Common myeloid progenitor, CD34-positive (primary cell): Measurements from ENCODE around the gene RBM47.
"Not testable (repeated sequence)": the region's sequence is repeated elsewhere in the genome, so short reads cannot be mapped to it uniquely, and the experiment has no call there.

Experiments
- CTCF ChIA-PET: fragments of 350-600 bp; sonication (Branson Sonifier 250); formaldehyde crosslinking; loops from one replicate; lab custom pipeline; 2021; ENCODE audit warnings: antibody characterized with exemption; lab: Charles Lee
- POLR2A ChIA-PET: fragments of 350-600 bp; sonication (Branson Sonifier 250); formaldehyde crosslinking; loops from one replicate; lab custom pipeline; 2021; ENCODE audit warnings: antibody characterized with exemption; lab: Charles Lee
- DNase-seq, 3 donors: peaks; one replicate each; pipeline versions ENCODE4 v3.0.0 to v3.0.0-alpha.2; 2013
- H3K27ac ChIP-seq, 2 experiments: 1 replicate in 1 of 2; 2 replicates in 1 of 2; pipeline ENCODE4 v1.7.0; 2013; ENCODE audit warnings: inconsistent platforms in 2 of 2, low read length in 2 of 2, mild to moderate bottlenecking in 2 of 2, low read depth in 1 of 2, moderate library complexity in 1 of 2; ENCODE audit not compliant: severe bottlenecking in 2 of 2, insufficient read depth in 1 of 2, poor library complexity in 1 of 2
- H3K27me3 ChIP-seq, 5 experiments: replicated peaks in 2 of 5; 1 replicate in 3 of 5; 2 replicates in 2 of 5; pipeline versions ENCODE4 v1.6.1 to v1.7.0; 2013; ENCODE audit warnings: low read length in 4 of 5, mild to moderate bottlenecking in 2 of 5, moderate library complexity in 2 of 5, inconsistent platforms in 1 of 5; ENCODE audit not compliant: insufficient read depth in 5 of 5, control insufficient read depth in 4 of 5
- H3K36me3 ChIP-seq, 4 experiments: 1 replicate in 2 of 4; 2 replicates in 2 of 4; pipeline versions ENCODE4 v1.6.1 to v1.7.0; 2013; ENCODE audit warnings: low read length in 3 of 4, control low read depth in 1 of 4, mild to moderate bottlenecking in 1 of 4; ENCODE audit not compliant: control insufficient read depth in 4 of 4, insufficient read depth in 4 of 4
- H3K4me1 ChIP-seq, 4 experiments: 1 replicate in 3 of 4; 2 replicates in 1 of 4; pipeline versions ENCODE4 v1.6.1 to v1.7.1; 2013; ENCODE audit warnings: low read length in 3 of 4, mild to moderate bottlenecking in 3 of 4, control low read depth in 1 of 4, inconsistent platforms in 1 of 4, moderate library complexity in 1 of 4; ENCODE audit not compliant: control insufficient read depth in 4 of 4, insufficient read depth in 4 of 4; ENCODE audit errors: control extremely low read depth in 1 of 4
- H3K4me3 ChIP-seq, 7 experiments: 1 replicate in 4 of 7; 2 replicates in 3 of 7; pipeline versions ENCODE4 v1.5.1 to v1.7.0; 2013; ENCODE audit warnings: mild to moderate bottlenecking in 7 of 7, low read length in 6 of 7, moderate library complexity in 6 of 7, inconsistent platforms in 2 of 7, low read depth in 2 of 7, control low read depth in 1 of 7; ENCODE audit not compliant: insufficient read depth in 4 of 7, control insufficient read depth in 1 of 7; ENCODE audit errors: extremely low read depth in 1 of 7
- H3K9me3 ChIP-seq, 5 experiments: 1 replicate in 4 of 5; 2 replicates in 1 of 5; pipeline versions ENCODE4 v1.6.1 to v1.7.1; 2013; ENCODE audit warnings: low read length in 4 of 5, mild to moderate bottlenecking in 2 of 5, inconsistent platforms in 1 of 5, low read depth in 1 of 5, moderate library complexity in 1 of 5; ENCODE audit not compliant: control insufficient read depth in 4 of 5, insufficient read depth in 2 of 5; ENCODE audit errors: control extremely low read depth in 1 of 5
- WGBS: methylation state at CpG from one replicate; pipeline ENCODE4 v1.1.5; 2013; ENCODE audit not compliant: insufficient coverage; 5-methylcytosine and 5-hydroxymethylcytosine counted together

RBM47 gene

DNA sequence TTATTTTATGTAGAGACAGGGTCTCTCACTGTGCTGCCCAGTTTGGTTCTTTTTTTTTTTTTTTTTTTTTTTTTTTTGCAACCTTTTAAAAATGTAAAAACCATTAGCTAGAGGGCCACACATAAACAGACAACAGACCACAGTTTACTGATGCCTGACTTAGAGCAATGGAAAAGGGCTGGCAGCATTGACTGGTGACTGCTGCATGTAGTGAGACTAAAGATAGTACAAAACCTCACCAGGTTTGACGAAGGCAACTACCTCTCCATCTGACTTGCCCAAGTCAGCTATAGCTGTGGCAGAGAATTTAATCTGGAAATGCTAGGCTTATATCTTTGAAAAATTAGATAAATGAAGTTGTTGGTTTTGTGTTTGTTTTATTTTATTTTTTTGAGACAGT is 102.9 kb downstream of the RBM47 start:
- DNase-seq, result no peak
- ChIA-PET CTCF (interaction anchor here (0.6 kb wide), 2 partner anchors 102 to 382 kb away, joined by 3 to 4 read pairs; no protein-coding TSS in a partner anchor), POLR2A (interaction anchor here (0.6 kb wide), 1 partner anchor 25 kb away, joined by 4 read pairs; no protein-coding TSS in a partner anchor)
- Histone ChIP-seq H3K27ac (no peak overlapping the region), H3K27me3 (no peaks in the 10 kb centered on the region), H3K9me3 (no peaks in the 10 kb centered on the region), H3K4me1 (no peaks in the 10 kb centered on the region), H3K36me3 (no peaks in the 10 kb centered on the region), H3K4me3 (no peak overlapping the region)
- WGBS, result 100% methylated on average over 1 of the region's 1 CpG

DNA sequence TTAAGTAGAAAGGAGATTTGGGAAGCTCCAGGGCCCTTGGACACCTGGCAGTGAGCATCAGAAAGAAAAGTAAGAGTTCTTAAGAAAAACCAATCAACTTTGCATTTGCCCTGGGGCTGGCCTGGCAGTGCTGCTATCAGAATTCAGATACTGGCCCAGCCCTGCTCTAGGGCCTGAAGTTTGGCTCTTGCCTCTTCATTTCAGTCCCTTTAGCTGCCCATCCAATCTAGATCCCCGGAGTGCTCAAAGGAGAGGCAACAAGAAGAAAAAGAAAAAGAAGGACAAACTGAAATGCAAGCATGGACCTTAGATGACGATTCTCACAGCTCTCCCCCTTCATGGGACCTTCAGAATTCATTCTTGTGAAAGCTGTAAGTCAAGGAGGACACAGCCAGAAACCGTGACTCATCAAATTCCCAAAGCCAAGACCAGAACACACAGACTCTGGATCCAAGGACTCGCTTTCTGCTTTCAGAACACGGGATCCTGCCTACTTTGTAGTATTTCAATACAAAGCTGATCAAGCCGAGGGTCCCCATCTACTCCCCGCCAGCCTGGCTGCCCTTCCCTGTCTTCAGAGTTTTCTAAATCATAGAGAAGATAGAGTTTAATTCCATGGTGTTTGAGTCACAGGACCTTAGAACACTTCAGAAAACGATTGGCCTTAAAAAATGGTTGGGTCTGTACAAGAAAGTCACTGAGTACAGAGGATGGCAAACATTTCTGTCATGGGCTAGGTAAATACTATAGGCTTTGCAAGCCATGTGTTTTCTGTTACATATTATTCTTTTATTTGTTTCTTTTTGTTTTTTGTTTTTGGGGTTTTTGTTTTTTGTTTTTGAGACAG is 103.7 kb downstream of the RBM47 start:
- H3K27ac ChIP-seq, result peak overlapping the region in 1 of 2 experiments; percentile 69
- H3K4me1 ChIP-seq, result no peaks in the 10 kb centered on the region
- DNase-seq, result no peak
- H3K36me3 ChIP-seq, result no peaks in the 10 kb centered on the region
- H3K4me3 ChIP-seq, result no peak overlapping the region
- POLR2A ChIA-PET, result interaction anchor here (0.6 kb wide), 1 partner anchor 25 kb away, joined by 4 read pairs; no protein-coding TSS in a partner anchor
- CTCF ChIA-PET, result no interaction called here
- WGBS, result 88% methylated on average over 4 of the region's 8 CpGs
- no peaks in the 10 kb centered on the region for H3K9me3 ChIP-seq
- no peaks in the 10 kb centered on the region for H3K27me3 ChIP-seq

DNA sequence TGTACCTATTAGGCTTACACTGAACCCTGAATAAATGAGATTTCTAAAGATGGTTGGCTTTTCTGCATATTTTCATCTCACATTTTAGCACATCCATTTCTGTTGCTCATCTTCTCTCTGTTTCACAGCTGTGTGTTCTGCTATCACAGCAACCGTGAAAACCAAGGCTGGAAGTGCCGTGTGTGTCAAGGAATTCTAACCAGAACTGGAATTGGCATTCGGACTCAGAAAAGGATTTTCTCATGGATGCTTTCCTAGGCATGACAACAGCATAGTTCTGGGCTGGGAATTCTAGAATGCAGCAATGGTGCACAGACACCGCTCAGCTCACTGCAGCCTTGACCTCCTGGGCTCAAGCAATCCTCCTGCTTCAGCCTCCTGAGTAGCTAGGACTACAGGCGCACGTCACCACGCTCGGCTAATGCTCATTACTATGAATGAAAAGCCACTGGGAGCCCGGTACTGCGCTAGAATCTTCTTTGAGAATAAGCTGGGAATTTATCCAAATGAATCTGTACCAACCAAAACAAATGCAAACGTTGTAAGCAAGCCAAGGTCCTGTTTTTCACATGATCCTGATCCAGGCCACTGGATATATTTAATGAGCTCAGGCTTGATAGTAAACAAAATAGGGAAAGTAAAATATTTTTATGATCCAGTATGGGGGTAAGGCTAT is 105.2 kb downstream of the RBM47 start:
- ChIA-PET CTCF (no interaction called here), POLR2A (no interaction called here)
- no peaks in the 10 kb centered on the region for H3K4me1 ChIP-seq
- no peaks in the 10 kb centered on the region for H3K27me3 ChIP-seq
- no peak for DNase-seq
- H3K27ac ChIP-seq, result no peak overlapping the region
- no peaks in the 10 kb centered on the region for H3K9me3 ChIP-seq
- H3K36me3 ChIP-seq, result no peaks in the 10 kb centered on the region
- WGBS, result 99% methylated on average over 11 of the region's 11 CpGs
- H3K4me3 ChIP-seq, result no peak overlapping the region

DNA sequence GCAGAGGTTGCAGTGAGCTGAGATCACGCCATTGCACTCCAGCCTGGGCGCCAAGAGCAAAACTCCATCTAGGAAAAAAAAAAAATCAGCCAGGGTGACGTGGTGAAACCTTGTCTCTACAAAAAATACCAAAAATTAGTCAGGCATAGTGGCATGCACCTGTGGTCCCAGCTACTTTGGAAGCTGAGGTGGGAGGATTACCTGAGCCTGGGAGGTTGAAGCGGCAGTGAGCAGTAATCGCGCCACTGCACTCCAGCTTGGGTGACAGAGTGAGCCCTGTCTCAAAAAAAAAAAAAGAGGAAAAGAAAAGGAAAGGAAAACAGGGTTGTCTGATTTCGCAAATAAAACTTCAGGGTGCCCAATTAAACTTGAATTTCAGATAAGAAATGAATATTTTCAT is 106.1 kb downstream of the RBM47 start:
- no peaks in the 10 kb centered on the region for H3K9me3 ChIP-seq
- H3K4me3 ChIP-seq, result no peak overlapping the region
- 100% methylated on average over 4 of the region's 7 CpGs for WGBS
- H3K27me3 ChIP-seq, result no peaks in the 10 kb centered on the region
- ChIA-PET POLR2A (no interaction called here), CTCF (no interaction called here)
- H3K27ac ChIP-seq, result no peak overlapping the region
- no peaks in the 10 kb centered on the region for H3K36me3 ChIP-seq
- no peak for DNase-seq
- H3K4me1 ChIP-seq, result no peaks in the 10 kb centered on the region

DNA sequence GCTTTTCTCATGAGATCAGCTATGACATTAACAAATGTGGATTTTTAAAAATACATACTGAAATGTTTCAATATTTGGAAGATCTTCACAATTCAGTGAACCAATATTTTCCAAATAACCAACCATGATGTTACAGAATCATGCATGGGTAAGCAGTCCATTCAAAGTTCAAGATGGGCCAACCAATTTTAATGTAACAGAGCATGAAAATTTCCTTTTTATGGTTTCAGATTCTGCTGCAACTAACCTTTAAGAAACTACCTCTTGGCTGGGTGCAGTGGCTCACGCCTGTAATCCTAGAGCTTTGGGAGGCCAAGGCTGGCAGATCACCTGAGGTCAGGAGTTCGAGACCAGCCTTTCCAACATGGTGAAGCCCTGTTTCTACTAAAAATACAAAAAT is 107.7 kb downstream of the RBM47 start:
- ChIA-PET POLR2A (no interaction called here), CTCF (no interaction called here)
- Histone ChIP-seq H3K4me3 (no peak overlapping the region), H3K4me1 (no peaks in the 10 kb centered on the region), H3K27me3 (no peaks in the 10 kb centered on the region), H3K9me3 (no peaks in the 10 kb centered on the region), H3K36me3 (no peaks in the 10 kb centered on the region), H3K27ac (no peak overlapping the region)
- WGBS, result 89% methylated on average over 1 of the region's 2 CpGs
- DNase-seq, result no peak

DNA sequence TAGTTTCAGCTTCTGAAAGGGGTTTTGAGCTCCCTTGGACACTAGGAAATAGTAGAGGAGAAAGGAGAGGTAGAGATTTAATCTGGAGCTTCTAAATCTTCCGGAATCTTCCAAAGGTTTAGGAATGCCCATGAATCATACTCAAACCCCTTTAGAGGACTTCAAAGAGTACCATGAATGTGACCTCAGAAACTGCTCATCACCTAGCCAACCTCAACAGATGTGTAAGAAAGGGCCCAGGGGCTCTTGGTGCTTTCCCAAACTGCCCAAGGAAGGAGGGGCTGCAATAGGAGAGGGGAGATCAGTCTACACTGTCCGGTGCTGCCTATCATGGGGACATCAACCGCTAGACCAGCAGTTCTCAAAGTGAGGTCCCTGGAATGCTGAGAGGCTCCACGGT is 109.1 kb downstream of the RBM47 start:
- Histone ChIP-seq H3K4me3 (no peak overlapping the region), H3K27me3 (no peaks in the 10 kb centered on the region), H3K4me1 (no peaks in the 10 kb centered on the region), H3K9me3 (no peaks in the 10 kb centered on the region), H3K36me3 (no peaks in the 10 kb centered on the region), H3K27ac (no peak overlapping the region)
- POLR2A ChIA-PET, result no interaction called here
- WGBS, result no CpG with 5 or more reads among the region's 4 CpGs
- CTCF ChIA-PET, result no interaction called here
- DNase-seq, result no peak

DNA sequence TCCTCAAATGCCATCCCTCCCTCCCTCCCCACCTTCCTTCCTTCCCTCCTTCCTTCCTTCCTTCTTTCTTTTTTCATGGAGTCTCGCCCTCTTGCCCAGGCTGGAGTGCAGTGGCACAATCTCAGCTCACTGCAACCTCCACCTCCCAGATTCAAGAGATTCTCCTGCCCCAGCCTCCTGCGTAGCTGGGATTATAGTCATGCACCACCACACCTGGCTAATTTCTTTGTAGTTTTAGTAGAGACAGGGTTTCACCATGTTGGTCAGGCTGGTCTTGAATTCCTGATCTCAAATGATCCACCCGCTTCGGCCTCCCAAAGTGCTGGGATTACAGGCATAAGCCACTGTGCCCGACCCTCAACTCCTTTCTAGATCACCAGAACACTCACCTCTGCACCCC is 112.6 kb downstream of the RBM47 start:
- CTCF ChIA-PET, DNase-seq, H3K4me1 ChIP-seq, H3K27me3 ChIP-seq, H3K27ac ChIP-seq, H3K36me3 ChIP-seq, H3K4me3 ChIP-seq, POLR2A ChIA-PET, H3K9me3 ChIP-seq: not testable (repeated sequence)
- 100% methylated on average over 1 of the region's 5 CpGs for WGBS
